C4-2B (cell line): ENCODE results near the gene PCDH9.

Experiments
- CTCF ChIP-seq: fragments of 450-650 bp; conservative IDR thresholded peaks from 2 replicates; pipeline ENCODE4 v1.5.1; 2017; ENCODE audit warnings: mild to moderate bottlenecking
- ZFX ChIP-seq: fragments of 450-650 bp; IDR thresholded peaks from 2 replicates; pipeline ENCODE4 v1.6.1; 2017

- TF ChIP-seq CTCF (no peak), ZFX (no peak)
These were observed 86.5 kb downstream of the PCDH9 start for GRCh38 chr13:67143544-67144115.
